Activated CD8-positive, alpha-beta memory T cell treated with anti-CD3 and anti-CD28 coated beads, Interleukin-2, amount 50 U/mL, for 1 hour (primary cell): Measurements from ENCODE around the gene RNF214.

ENCODE experiments used
- DNase-seq: peaks from one replicate; pipeline ENCODE4 v3.0.0-alpha.2; 2020; ENCODE audit errors: extremely low read depth

RNF214 gene

DNA sequence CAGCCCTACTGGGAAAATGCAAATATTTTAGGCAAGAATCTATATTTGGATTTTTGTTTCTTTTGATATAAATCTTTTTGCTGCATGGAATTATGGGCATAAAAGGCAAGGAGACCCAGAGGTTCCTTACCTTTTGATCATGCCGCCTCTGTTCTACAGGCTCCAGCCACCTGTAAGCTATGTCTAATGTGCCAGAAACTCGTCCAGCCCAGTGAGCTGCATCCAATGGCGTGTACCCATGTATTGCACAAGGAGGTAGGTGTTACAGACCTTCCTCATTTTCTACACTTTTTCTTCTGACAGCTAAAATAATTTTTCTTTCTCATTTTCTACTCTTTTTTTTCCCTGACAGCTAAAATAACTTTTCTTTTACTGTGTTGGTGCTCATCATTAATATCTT, 50.5 kb downstream of the RNF214 start:
- DNase-seq, result no peak

DNA sequence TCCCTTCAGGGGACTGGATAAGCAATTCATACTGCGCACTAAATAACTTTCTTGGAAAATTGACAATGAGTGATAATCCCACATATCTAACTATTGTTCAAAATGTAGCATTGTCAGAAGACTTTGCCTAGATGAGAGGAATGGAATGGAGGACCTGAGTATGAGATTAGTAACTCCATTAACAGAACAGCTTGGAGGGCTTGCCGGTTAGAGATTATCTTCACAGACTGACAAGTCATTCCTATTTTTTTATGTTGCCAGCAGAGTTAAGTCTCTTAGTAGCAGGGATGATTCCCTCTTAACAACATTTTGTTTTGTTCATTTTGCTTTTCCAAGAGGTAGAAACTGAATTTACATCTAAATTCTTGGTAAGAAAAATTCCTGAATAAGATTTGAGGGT, 51.6 kb downstream of the RNF214 start:
- DNase-seq, result no peak

DNA sequence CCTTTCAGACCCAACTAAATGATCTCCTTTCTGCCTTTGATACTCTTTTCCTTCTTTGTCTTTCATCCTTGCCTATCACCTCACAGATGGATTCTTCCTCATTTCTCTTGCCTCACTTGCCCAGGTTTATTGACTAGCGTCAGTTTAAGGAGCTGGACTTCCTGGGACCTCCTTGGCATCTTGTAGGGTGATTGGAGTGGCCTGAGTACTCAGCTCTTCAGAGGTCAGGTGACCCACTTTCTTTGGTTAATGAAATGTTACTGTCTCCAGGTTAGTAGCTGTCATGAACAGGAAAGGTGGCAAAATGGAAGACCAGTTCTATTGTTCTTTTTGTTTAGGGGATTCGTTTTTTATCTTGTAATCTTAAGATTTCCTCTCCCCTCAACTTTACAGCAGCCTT, 54.1 kb downstream of the RNF214 start:
- DNase-seq, result no peak

- no peak for DNase-seq
Measured at GRCh38 chr11:117287668-117288067, 55.2 kb downstream of the RNF214 start.

DNA sequence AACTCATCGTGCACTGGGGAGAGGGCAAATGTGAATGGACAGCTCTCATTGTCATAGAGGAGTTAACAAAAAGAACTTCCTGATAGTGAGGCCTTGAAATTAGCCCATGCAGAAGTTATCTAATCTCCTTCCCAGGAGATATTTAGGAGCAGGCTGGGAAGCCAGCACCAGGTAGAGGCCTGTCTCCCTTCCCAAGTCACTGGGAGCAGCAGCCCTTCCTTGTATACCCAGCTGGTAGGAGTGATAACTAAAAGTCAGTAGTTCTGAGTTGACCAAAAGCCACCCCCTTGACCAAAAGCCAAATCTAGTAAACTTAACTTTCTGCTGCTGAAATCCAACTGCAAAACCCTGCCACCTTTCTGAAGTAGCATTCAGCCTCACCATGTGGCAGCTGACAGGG, 57.3 kb downstream of the RNF214 start:
- DNase-seq, result no peak

GRCh38 chr11:117290809-117291396, 58.4 kb downstream of the RNF214 start, which contains the start of gene BACE1-AS:
Gene BACE1-AS (plus strand): TSS chr11:117291346.
- no peak for DNase-seq

- DNase-seq, result no peak
Measured at GRCh38 chr11:117292616-117293015, 60.1 kb downstream of the RNF214 start.

- DNase-seq, result no peak
Measured at GRCh38 chr11:117295438-117296137, 63.1 kb downstream of the RNF214 start.

GRCh38 chr11:117296881-117297280, 64.4 kb downstream of the RNF214 start:
- no peak for DNase-seq

- DNase-seq, result no peak
Measured at GRCh38 chr11:117298195-117298594, 65.7 kb downstream of the RNF214 start.

- no peak for DNase-seq
Measured at GRCh38 chr11:117299351-117300282, 67.1 kb downstream of the RNF214 start.

DNA sequence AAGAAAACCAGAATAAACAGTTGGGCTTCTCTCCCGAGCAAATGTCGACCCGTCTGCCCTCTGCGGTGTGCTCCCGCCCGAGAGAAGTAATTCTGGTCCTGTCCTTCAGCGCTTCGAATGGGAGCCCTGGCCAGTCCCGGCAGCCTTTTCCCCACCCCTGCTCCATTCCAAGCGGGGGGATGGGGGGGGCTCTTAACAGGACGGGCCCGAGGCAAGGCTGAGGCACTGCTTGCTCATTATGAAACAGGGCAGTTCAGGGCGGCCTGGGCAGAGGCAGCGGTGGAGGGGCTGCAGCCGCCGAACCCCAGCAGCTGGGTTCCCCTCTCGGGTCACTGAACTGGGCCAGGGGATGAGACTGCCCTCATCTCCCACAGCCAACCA, 67.8 kb downstream of the RNF214 start:
- no peak for DNase-seq

GRCh38 chr11:117300773-117301172, 68.3 kb downstream of the RNF214 start:
- no peak for DNase-seq

- DNase-seq, result no peak
Measured at GRCh38 chr11:117302228-117302627, 69.8 kb downstream of the RNF214 start.

DNA sequence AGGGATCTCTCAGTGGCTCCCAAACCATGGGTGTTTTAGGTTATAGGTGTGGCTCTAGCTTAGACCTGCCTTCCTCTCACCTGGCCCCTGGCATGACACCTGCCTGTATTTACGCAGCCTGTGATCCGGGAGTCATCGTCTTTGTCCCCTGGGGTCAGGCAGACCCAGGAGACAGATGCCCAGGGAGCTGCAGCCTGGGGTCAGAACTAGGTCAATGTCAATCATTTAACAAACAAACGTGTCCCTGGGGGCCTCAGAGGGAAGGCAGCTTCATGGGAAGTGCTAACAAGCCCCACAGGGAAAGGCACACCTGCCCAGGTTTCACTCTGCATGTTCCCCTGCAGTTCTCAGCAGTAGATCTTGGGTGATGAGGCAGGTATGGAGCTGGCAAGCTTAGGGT, 70.6 kb downstream of the RNF214 start:
- DNase-seq, result no peak

DNA sequence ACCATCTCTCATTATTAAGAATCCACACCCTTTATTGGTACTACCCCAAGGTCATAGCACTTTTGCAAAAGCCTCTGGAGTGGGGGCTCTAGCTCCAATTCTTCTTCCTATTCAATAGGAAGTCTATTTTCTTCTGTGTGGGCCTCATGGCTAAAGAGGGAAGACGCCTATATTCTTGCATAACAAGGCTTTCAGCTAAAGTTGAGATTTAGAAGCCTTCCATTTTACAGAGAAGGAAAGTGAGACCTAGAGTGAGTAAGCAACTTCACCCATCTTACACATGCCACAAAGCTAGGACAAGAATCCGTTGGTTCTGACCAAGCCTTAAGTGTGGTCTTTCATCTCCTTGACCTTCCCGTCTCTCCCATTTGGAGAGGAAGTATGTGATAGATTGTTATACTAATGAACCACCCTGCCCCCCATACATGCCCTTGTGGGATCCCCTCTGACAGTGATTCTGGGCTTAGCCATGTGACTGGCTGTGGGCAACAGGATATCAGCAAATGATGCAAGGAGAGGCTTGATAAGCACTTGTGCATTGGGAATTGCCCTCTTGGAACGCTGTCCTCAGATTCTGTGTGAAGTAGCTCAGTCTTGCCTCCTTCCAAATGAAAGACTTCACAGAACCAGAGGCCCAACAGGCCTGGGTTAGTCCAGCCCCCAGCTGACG, 71.3 kb downstream of the RNF214 start:
- no peak for DNase-seq

DNA sequence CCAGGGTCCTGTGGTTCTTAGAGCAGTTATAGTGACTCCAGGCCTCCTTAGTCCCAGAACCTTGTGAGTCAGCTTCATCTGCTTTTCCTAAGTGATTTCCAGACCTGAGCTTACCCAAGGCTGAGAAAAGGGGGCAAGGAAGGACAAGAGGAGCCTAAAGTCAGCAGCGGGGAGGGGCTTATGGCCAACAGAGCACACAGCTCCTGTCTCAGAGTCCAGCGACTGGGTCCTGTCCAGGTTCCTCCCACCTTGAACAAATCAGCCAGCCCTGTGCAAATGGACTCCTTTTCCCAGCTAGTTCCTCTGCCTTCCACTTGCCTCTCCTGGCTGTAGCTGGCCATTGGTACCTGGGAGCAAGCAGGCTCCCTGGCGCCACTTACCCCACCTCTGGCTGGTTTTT, 72.7 kb downstream of the RNF214 start:
- no peak for DNase-seq

GRCh38 chr11:117309310-117309709, 76.8 kb downstream of the RNF214 start:
- no peak for DNase-seq

DNA sequence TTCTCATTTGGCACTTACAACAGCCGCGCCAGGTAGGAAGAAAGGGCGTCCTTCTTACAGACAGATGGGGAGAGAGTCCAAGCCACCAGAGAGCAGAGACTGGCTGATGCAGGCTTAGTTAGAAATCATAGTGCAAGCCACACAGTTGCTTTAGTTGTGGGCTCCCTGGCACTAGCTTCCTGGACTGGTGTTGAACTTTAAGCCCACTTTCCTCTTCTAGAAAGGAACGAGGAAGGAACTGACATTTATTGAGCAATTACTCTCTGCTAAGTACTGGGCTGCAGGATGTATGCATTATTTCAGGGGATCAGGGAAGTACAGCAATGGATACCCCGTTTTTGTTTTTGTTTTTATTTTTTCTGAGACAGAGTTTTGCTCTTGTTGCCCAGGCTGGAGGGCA, 80.6 kb downstream of the RNF214 start:
- no peak for DNase-seq

- DNase-seq, result no peak
Measured at GRCh38 chr11:117313828-117314768, 81.6 kb downstream of the RNF214 start.

- no peak for DNase-seq
Measured at GRCh38 chr11:117314840-117315239, 82.4 kb downstream of the RNF214 start.
